HepG2 (cell line): Measurements from ENCODE around the gene HTATIP2. TPM values are rescaled to one million over a fixed set of nuclear protein-coding genes. Genes with fewer than 3 reads are reported as not detected.

Source experiments
- IRF2 ChIP-seq: IDR thresholded peaks from 2 replicates; pipeline ENCODE4 v1.6.1; 2018; ENCODE audit warnings: missing genetic modification reagents, missing compliant biosample characterization
- NFE2 ChIP-seq: sonication (generic); formaldehyde crosslinking; IDR thresholded peaks from 2 replicates; pipeline ENCODE4 v1.4.0; 2020; ENCODE audit warnings: missing genetic modification reagents
- POLR2G ChIP-seq: fragments of 200-400 bp; formaldehyde crosslinking; IDR thresholded peaks from 2 replicates; pipeline ENCODE4 v1.6.1; 2018; ENCODE audit warnings: mild to moderate bottlenecking, low read depth, low read length, moderate library complexity
- SOX6 ChIP-seq, 2 experiments: fragments of 450-650 bp in 1 of 2; sonication (generic) in 1 of 2; formaldehyde crosslinking in 1 of 2; IDR thresholded peaks; 2 replicates each; pipeline versions ENCODE4 v1.4.0 to v1.6.1; 2017 to 2020; ENCODE audit warnings: antibody characterized with exemption in 1 of 2, mild to moderate bottlenecking in 1 of 2, missing genetic modification reagents in 1 of 2
- TEAD3 ChIP-seq: optimal IDR thresholded peaks from 2 replicates; pipeline ENCODE3; 2016; ENCODE audit warnings: borderline replicate concordance
- ZBTB7A ChIP-seq: sonication (generic); formaldehyde crosslinking; IDR thresholded peaks from 2 replicates; pipeline ENCODE4 v1.8.0; 2022; ENCODE audit warnings: mild to moderate bottlenecking, missing genetic modification reagents
- ZNF251 ChIP-seq: sonication (generic); formaldehyde crosslinking; IDR thresholded peaks from 2 replicates; pipeline ENCODE4 v1.9.0; 2021; ENCODE audit warnings: mild to moderate bottlenecking, missing genetic modification reagents
- ZNF652 ChIP-seq: IDR thresholded peaks from 2 replicates; pipeline ENCODE4 v1.6.1; 2016; ENCODE audit warnings: low read depth, borderline replicate concordance
- ZNF737 ChIP-seq: sonication (generic); formaldehyde crosslinking; IDR thresholded peaks from 2 replicates; pipeline ENCODE4 v1.5.0; 2020; ENCODE audit warnings: missing genetic modification reagents, mild to moderate bottlenecking, borderline replicate concordance
- polyA plus RNA-seq, 8 experiments: library from polyadenylated mRNA; depleted of rRNA in 3 of 8; stranded (reverse) in 7 of 8; unstranded in 1 of 8; fragments of >200 nt; fragmentation: Illumina TruSeq in 4 of 8; extraction: Trizol in 4 of 8; gene quantifications; 2 replicates each; pipeline versions ENCODE4 v1.2.1 to v1.2.3, GENCODE V29; 2011 to 2016; ENCODE audit warnings: low read depth in 4 of 8, missing spikeins in 1 of 8, mixed read lengths in 1 of 8; ENCODE audit not compliant: insufficient read depth in 1 of 8
- total RNA-seq, 5 experiments: library from RNA; depleted of rRNA; stranded (reverse); fragments of >200 nt; fragmentation: Illumina TruSeq; extraction: Trizol; gene quantifications; 2 replicates each; pipeline ENCODE4 v1.2.3, GENCODE V29; 2016; ENCODE audit warnings: low read depth in 1 of 5
- TF ChIP-seq, protein P1 (sequence below): sonication (generic); formaldehyde crosslinking; IDR thresholded peaks from 2 replicates; pipeline ENCODE4 v1.5.0; 2020; ENCODE audit warnings: mild to moderate bottlenecking, missing genetic modification reagents
- TF ChIP-seq, protein P2 (sequence below): sonication (generic); formaldehyde crosslinking; IDR thresholded peaks from 2 replicates; pipeline ENCODE4 v1.4.0; 2020; ENCODE audit warnings: missing genetic modification reagents, borderline replicate concordance
- TF ChIP-seq, protein P3 (sequence below): sonication (generic); formaldehyde crosslinking; IDR thresholded peaks from 2 replicates; pipeline ENCODE4 v1.5.0; 2020; ENCODE audit warnings: mild to moderate bottlenecking, missing genetic modification reagents
- TF ChIP-seq, protein P4 (sequence below): IDR thresholded peaks from 2 replicates; pipeline ENCODE4 v1.6.1; 2012; ENCODE audit warnings: low read depth, low read length, improper control_type of control experiment
- TF ChIP-seq, protein P5 (sequence below): IDR thresholded peaks from 2 replicates; pipeline ENCODE4 v1.6.1; 2016; ENCODE audit warnings: missing compliant biosample characterization, missing genetic modification reagents, borderline replicate concordance
- TF ChIP-seq, protein P6 (sequence below): sonication (generic); formaldehyde crosslinking; IDR thresholded peaks from 2 replicates; pipeline ENCODE4 v1.4.0; 2020; ENCODE audit warnings: missing genetic modification reagents

Gene HTATIP2
- total and polyA plus RNA-seq, 2 of the 13 experiments (the other 11 are each of a cell fraction or from before 2014, with no cell fraction given) = not detected

DNA sequence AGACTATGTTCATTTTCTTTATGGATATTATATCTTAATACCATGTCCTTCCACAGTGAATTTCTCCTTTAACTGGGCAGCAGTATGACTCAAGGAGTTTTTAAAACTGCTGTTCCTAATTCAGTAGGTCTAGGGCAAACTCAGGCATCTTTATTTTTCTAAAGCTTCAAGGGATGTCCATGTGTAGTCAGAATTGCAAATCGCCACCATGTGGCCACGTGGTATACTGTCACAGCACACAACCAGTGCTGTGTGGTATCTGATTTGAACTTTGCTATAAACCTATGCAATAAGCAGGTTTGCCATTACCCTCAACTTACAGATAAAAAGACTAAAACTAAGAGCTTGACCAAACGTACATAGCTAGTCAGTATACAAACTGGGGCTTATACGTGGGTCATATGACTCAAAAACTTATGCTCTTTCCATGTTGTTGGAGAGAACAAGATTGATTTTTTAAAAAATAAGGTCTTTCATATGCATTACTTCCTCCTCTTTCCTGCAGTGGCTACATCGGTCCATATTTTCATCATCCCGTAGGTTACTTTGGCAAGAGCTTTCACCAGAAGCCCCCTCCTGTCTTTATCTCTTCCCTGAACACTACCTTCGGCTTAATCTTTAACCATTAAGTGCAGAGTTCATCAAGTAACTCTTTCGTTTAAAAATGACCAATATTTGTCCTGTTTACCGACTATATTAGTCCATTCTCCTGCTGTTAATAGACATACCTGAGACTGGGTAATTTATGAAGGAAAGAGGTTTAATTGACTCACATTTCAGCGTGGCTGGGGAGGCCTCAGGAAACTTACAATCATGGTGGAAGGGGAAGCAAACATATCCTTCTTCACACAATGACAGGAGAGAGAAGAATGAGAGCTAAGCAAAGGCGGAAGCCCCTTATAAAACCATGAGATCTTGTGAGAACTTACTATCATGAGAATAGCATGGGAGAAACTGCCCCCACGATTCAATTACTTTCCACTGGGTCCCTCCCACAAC is 8.0 kb upstream of the HTATIP2 start (continued):
- TF ChIP-seq, protein P1, sequence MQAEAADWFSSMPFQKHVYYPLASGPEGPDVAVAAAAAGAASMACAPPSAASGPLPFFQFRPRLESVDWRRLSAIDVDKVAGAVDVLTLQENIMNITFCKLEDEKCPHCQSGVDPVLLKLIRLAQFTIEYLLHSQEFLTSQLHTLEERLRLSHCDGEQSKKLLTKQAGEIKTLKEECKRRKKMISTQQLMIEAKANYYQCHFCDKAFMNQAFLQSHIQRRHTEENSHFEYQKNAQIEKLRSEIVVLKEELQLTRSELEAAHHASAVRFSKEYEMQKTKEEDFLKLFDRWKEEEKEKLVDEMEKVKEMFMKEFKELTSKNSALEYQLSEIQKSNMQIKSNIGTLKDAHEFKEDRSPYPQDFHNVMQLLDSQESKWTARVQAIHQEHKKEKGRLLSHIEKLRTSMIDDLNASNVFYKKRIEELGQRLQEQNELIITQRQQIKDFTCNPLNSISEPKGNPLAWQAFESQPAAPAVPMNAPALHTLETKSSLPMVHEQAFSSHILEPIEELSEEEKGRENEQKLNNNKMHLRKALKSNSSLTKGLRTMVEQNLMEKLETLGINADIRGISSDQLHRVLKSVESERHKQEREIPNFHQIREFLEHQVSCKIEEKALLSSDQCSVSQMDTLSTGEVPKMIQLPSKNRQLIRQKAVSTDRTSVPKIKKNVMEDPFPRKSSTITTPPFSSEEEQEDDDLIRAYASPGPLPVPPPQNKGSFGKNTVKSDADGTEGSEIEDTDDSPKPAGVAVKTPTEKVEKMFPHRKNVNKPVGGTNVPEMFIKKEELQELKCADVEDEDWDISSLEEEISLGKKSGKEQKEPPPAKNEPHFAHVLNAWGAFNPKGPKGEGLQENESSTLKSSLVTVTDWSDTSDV = no peak
- TF ChIP-seq, protein P2, sequence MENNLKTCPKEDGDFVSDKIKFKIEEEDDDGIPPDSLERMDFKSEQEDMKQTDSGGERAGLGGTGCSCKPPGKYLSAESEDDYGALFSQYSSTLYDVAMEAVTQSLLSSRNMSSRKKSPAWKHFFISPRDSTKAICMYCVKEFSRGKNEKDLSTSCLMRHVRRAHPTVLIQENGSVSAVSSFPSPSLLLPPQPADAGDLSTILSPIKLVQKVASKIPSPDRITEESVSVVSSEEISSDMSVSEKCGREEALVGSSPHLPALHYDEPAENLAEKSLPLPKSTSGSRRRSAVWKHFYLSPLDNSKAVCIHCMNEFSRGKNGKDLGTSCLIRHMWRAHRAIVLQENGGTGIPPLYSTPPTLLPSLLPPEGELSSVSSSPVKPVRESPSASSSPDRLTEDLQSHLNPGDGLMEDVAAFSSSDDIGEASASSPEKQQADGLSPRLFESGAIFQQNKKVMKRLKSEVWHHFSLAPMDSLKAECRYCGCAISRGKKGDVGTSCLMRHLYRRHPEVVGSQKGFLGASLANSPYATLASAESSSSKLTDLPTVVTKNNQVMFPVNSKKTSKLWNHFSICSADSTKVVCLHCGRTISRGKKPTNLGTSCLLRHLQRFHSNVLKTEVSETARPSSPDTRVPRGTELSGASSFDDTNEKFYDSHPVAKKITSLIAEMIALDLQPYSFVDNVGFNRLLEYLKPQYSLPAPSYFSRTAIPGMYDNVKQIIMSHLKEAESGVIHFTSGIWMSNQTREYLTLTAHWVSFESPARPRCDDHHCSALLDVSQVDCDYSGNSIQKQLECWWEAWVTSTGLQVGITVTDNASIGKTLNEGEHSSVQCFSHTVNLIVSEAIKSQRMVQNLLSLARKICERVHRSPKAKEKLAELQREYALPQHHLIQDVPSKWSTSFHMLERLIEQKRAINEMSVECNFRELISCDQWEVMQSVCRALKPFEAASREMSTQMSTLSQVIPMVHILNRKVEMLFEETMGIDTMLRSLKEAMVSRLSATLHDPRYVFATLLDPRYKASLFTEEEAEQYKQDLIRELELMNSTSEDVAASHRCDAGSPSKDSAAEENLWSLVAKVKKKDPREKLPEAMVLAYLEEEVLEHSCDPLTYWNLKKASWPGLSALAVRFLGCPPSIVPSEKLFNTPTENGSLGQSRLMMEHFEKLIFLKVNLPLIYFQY = no peak
- TF ChIP-seq ZNF652 (CRISPR knock-in tag) = peak; percentile 65; the same call in 1 of the 2 replicates
- TF ChIP-seq ZNF737 (CRISPR knock-in tag) = no peak
- no peak for TF ChIP-seq POLR2G
- no peak for TF ChIP-seq SOX6 (IDR thresholded peaks at IDR 0.05)
- peak; percentile 41 for TF ChIP-seq SOX6 (CRISPR knock-in tag; IDR thresholded peaks at IDR 0.05)
- TF ChIP-seq TEAD3 (CRISPR knock-in tag) = no peak
- TF ChIP-seq, protein P3, sequence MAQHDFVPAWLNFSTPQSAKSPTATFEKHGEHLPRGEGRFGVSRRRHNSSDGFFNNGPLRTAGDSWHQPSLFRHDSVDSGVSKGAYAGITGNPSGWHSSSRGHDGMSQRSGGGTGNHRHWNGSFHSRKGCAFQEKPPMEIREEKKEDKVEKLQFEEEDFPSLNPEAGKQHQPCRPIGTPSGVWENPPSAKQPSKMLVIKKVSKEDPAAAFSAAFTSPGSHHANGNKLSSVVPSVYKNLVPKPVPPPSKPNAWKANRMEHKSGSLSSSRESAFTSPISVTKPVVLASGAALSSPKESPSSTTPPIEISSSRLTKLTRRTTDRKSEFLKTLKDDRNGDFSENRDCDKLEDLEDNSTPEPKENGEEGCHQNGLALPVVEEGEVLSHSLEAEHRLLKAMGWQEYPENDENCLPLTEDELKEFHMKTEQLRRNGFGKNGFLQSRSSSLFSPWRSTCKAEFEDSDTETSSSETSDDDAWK (CRISPR knock-in tag) = no peak
- TF ChIP-seq NFE2 (CRISPR knock-in tag) = no peak
- TF ChIP-seq, protein P4, sequence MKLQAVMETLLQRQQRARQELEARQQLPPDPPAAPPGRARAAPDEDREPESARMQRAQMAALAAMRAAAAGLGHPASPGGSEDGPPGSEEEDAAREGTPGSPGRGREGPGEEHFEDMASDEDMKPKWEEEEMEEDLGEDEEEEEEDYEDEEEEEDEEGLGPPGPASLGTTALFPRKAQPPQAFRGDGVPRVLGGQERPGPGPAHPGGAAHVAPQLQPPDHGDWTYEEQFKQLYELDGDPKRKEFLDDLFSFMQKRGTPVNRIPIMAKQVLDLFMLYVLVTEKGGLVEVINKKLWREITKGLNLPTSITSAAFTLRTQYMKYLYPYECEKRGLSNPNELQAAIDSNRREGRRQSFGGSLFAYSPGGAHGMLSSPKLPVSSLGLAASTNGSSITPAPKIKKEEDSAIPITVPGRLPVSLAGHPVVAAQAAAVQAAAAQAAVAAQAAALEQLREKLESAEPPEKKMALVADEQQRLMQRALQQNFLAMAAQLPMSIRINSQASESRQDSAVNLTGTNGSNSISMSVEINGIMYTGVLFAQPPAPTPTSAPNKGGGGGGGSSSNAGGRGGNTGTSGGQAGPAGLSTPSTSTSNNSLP = 0 out of 2 replicates have a peak, but pooled peaks have one; percentile 12
- TF ChIP-seq ZBTB7A (CRISPR knock-in tag) = no peak
- no peak for TF ChIP-seq IRF2
- TF ChIP-seq ZNF251 (CRISPR knock-in tag) = no peak
- TF ChIP-seq, protein P5, sequence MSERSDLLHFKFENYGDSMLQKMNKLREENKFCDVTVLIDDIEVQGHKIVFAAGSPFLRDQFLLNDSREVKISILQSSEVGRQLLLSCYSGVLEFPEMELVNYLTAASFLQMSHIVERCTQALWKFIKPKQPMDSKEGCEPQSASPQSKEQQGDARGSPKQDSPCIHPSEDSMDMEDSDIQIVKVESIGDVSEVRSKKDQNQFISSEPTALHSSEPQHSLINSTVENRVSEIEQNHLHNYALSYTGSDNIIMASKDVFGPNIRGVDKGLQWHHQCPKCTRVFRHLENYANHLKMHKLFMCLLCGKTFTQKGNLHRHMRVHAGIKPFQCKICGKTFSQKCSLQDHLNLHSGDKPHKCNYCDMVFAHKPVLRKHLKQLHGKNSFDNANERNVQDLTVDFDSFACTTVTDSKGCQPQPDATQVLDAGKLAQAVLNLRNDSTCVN (CRISPR knock-in tag) = no peak
- TF ChIP-seq, protein P6, sequence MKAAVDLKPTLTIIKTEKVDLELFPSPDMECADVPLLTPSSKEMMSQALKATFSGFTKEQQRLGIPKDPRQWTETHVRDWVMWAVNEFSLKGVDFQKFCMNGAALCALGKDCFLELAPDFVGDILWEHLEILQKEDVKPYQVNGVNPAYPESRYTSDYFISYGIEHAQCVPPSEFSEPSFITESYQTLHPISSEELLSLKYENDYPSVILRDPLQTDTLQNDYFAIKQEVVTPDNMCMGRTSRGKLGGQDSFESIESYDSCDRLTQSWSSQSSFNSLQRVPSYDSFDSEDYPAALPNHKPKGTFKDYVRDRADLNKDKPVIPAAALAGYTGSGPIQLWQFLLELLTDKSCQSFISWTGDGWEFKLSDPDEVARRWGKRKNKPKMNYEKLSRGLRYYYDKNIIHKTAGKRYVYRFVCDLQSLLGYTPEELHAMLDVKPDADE = no peak
